Activated B cell treated with CpG ODN at 0.5 μM for 24 hours (primary cell): ENCODE data around the gene UBA6. TPM values are rescaled to one million over a fixed set of nuclear protein-coding genes. Genes with fewer than 3 reads are reported as not detected.

Experiments
- ATAC-seq: fragments of 200-7000 bp; cut with Tn5 transposase; one replicate; pipeline ENCODE4 v1.10.0; 2021; ENCODE audit warnings: low read depth, mild to moderate bottlenecking, moderate library complexity
- CTCF ChIA-PET: fragments of 350-600 bp; sonication (Branson Sonifier 250); formaldehyde crosslinking; loops from one replicate; lab custom pipeline; 2021; ENCODE audit warnings: antibody characterized with exemption; lab: Charles Lee
- POLR2A ChIA-PET: fragments of 350-600 bp; sonication (Branson Sonifier 250); formaldehyde crosslinking; loops from one replicate; lab custom pipeline; 2021; ENCODE audit warnings: antibody characterized with exemption; lab: Charles Lee
- DNase-seq: peaks from one replicate; pipeline ENCODE4 v3.0.0; 2022
- H3K27ac Mint-ChIP-seq: one replicate; pipeline ENCODE4 v1.8.0; 2020; ENCODE audit warnings: mixed read lengths
- H3K27me3 Mint-ChIP-seq: one replicate; pipeline ENCODE4 v1.8.0; 2021; ENCODE audit warnings: mixed read lengths
- H3K36me3 Mint-ChIP-seq: one replicate; pipeline ENCODE4 v1.8.0; 2021; ENCODE audit warnings: low read depth, mixed read lengths
- H3K4me1 Mint-ChIP-seq: one replicate; pipeline ENCODE4 v1.8.0; 2021; ENCODE audit warnings: mixed read lengths
- H3K4me3 Mint-ChIP-seq: one replicate; pipeline ENCODE4 v1.8.0; 2020; ENCODE audit warnings: mild to moderate bottlenecking, mixed read lengths
- H3K9me3 Mint-ChIP-seq: one replicate; pipeline ENCODE4 v1.8.0; 2020; ENCODE audit warnings: mixed read lengths
- CTCF ChIP-seq: fragments of 200-600 bp; IDR thresholded peaks from one replicate; pipeline ENCODE4 v1.8.0; 2022; ENCODE audit warnings: antibody characterized with exemption, mild to moderate bottlenecking
- intact Hi-C: fragments of 100-400 bp; cut with micrococcal nuclease; formaldehyde crosslinking; loops from one replicate; pipeline ENCODE4 v1.15.1; 2024
- total RNA-seq: library from RNA; stranded (reverse); gene quantifications from 2 replicates; pipeline ENCODE4 v1.2.3, GENCODE V29; 2022

The UBA6 gene
- total RNA-seq, 1 donor from 2014 or later: 70.4 TPM

GRCh38 chr4:67700116-67700737, 728 bp downstream of the UBA6 start:
- Mint-ChIP-seq H3K4me3 (peak overlapping the region; percentile 92), H3K27ac (peak overlapping the region; percentile 94), H3K36me3 (peaks cover 23% of the 10 kb centered on the region), H3K27me3 (no peaks in the 10 kb centered on the region), H3K9me3 (no peaks in the 10 kb centered on the region), H3K4me1 (peaks cover 55% of the 10 kb centered on the region)
- POLR2A ChIA-PET: interaction anchor here (0.8 to 3.7 kb wide), 4 partner anchors 119 to 155 kb away, joined by 3 to 35 read pairs (median 4); partner anchors contain the start of genes CENPC and STAP1
- intact Hi-C loops: loop anchor here (1.0 to 2.0 kb wide), 2 partner anchors 14 to 67 kb away; no protein-coding TSS in a partner anchor
- no peak for TF ChIP-seq CTCF
- ATAC-seq (peak; percentile 1), DNase-seq (no peak)
- CTCF ChIA-PET: interaction anchor here (1.0 to 1.7 kb wide), 4 partner anchors 13 to 154 kb away, joined by 3 to 6 read pairs (median 4); partner anchors contain the start of gene CENPC

DNA sequence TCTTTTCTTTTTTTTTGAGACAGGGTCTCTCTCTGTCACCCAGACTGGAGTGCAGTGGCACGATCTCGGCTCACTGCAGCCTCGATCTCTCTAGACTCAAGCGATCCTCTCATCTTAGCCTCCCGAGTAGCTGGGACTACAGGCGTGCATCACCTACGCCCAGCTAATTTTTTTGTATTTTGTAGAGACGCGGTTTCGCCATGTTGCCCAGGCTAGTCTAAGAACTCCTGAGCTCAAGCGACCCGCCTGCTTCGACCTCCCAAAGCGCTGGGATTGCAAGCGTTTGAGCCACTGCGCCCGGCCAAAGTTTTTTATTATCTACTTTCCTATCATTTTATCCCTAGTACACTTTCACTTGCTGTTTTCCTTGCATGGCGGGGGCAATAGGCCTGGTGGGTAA, 1.4 kb downstream of the UBA6 start:
- intact Hi-C loops: loop anchor here (1.0 to 2.0 kb wide), 2 partner anchors 15 to 67 kb away; no protein-coding TSS in a partner anchor
- peaks cover 53% of the 10 kb centered on the region for H3K4me1 Mint-ChIP-seq
- no peaks in the 10 kb centered on the region for H3K9me3 Mint-ChIP-seq
- peak overlapping the region; percentile 92 for H3K4me3 Mint-ChIP-seq
- no peak overlapping the region for H3K27ac Mint-ChIP-seq
- POLR2A ChIA-PET: interaction anchor here (0.8 to 3.7 kb wide), 3 partner anchors 118 to 155 kb away, joined by 3 to 35 read pairs (median 4); partner anchors contain the start of gene CENPC
- ATAC-seq (no peak), DNase-seq (no peak)
- no peaks in the 10 kb centered on the region for H3K27me3 Mint-ChIP-seq
- no peak for TF ChIP-seq CTCF
- CTCF ChIA-PET: interaction anchor here (1.0 to 1.4 kb wide), 2 partner anchors 47 to 150 kb away, joined by 3 to 5 read pairs; no protein-coding TSS in a partner anchor
- H3K36me3 Mint-ChIP-seq: peaks cover 24% of the 10 kb centered on the region

- peaks cover 26% of the 10 kb centered on the region for H3K36me3 Mint-ChIP-seq
- H3K27ac Mint-ChIP-seq: no peak overlapping the region
- no peak for ATAC-seq
- DNase-seq: no peak
- TF ChIP-seq CTCF: no peak
- ChIA-PET CTCF (no interaction called here), POLR2A (no interaction called here)
- no peaks in the 10 kb centered on the region for H3K27me3 Mint-ChIP-seq
- H3K4me3 Mint-ChIP-seq: no peak overlapping the region
- no peaks in the 10 kb centered on the region for H3K9me3 Mint-ChIP-seq
- intact Hi-C loops: loop anchor here (2.0 kb wide), 1 partner anchor 17 kb away; no protein-coding TSS in a partner anchor
- peaks cover 42% of the 10 kb centered on the region for H3K4me1 Mint-ChIP-seq
Measured at GRCh38 chr4:67697860-67698687, 2.9 kb downstream of the UBA6 start.

DNA sequence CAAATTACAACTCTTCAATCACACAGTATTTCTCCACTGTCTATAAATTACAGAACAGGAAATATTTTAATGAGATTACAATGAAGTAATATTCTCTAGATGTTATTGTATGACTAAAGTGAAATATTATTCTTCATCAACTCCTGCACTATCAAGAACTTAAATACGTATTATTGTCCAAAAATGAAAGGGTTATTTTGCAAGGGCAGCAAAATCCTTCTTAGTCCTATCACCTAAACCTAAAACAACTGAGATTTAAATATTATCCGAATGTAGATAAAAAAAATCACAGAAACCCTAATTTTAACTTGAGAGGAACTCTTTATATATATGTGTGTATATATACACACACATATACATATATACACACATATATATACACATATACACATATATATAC, 4.9 kb downstream of the UBA6 start:
- POLR2A ChIA-PET: no interaction called here
- intact Hi-C loops: loop anchor here (2.0 kb wide), 1 partner anchor 15 kb away; no protein-coding TSS in a partner anchor
- no peak overlapping the region for H3K27ac Mint-ChIP-seq
- TF ChIP-seq CTCF: no peak
- no peaks in the 10 kb centered on the region for H3K9me3 Mint-ChIP-seq
- H3K36me3 Mint-ChIP-seq: peaks cover 42% of the 10 kb centered on the region
- CTCF ChIA-PET: no interaction called here
- ATAC-seq: no peak
- no peak overlapping the region for H3K4me3 Mint-ChIP-seq
- H3K27me3 Mint-ChIP-seq: no peaks in the 10 kb centered on the region
- peaks cover 28% of the 10 kb centered on the region for H3K4me1 Mint-ChIP-seq
- DNase-seq: no peak
